C4-2B (cell line): Measurements from ENCODE around the gene SPTLC3.

Source experiments
- H3K27ac ChIP-seq: fragments of 450-650 bp; 2 replicates; pipeline ENCODE4 v1.5.1; 2017
- ZFX ChIP-seq: fragments of 450-650 bp; IDR thresholded peaks from 2 replicates; pipeline ENCODE4 v1.6.1; 2017
- TF ChIP-seq, protein P1 (sequence below): fragments of 450-650 bp; conservative IDR thresholded peaks from 2 replicates; pipeline ENCODE4 v1.5.1; 2017; ENCODE audit warnings: mild to moderate bottlenecking

Gene SPTLC3

DNA sequence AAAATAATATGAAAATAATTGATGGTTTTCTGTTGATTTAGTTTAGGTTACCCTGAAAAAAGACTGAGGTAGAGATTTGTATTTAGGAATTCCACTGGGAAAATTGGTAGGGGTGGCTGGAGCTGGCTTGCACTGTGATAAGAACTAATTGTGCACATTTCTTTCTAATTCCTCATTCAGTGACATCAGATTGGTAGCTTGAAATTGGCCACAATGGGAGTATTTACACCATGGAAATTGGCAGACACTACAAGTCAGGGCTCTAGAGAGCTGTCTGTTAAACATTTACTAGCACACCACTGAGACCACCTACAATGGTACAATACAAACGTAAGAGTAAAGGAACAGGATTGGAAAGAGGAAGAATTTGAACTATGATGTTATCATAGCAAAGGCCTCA, 160.3 kb downstream of the SPTLC3 start:
- no peak overlapping the region for H3K27ac ChIP-seq
- no peak for TF ChIP-seq ZFX
- TF ChIP-seq, protein P1, sequence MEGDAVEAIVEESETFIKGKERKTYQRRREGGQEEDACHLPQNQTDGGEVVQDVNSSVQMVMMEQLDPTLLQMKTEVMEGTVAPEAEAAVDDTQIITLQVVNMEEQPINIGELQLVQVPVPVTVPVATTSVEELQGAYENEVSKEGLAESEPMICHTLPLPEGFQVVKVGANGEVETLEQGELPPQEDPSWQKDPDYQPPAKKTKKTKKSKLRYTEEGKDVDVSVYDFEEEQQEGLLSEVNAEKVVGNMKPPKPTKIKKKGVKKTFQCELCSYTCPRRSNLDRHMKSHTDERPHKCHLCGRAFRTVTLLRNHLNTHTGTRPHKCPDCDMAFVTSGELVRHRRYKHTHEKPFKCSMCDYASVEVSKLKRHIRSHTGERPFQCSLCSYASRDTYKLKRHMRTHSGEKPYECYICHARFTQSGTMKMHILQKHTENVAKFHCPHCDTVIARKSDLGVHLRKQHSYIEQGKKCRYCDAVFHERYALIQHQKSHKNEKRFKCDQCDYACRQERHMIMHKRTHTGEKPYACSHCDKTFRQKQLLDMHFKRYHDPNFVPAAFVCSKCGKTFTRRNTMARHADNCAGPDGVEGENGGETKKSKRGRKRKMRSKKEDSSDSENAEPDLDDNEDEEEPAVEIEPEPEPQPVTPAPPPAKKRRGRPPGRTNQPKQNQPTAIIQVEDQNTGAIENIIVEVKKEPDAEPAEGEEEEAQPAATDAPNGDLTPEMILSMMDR = no peak

DNA sequence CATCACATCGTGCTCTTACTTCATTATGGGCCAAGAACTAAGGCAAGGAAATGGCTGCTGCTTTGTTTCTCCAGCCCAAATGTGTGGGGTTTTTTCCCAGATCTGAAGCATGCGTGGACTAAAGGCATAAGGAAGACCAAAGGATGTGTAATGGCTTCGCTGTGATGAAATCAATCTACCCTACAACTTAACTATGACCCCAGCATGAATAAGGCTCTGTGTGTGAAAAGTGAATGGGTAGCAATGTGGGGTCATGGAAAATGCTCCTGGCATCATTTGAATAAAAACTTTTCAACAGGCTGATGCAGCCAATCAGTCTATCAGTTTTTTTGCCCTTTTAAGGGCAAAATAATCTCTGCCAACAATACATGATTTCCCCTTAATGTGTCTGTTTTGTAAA, 162.0 kb downstream of the SPTLC3 start:
- no peak for TF ChIP-seq ZFX
- TF ChIP-seq, protein P1 = no peak
- H3K27ac ChIP-seq = no peak overlapping the region

DNA sequence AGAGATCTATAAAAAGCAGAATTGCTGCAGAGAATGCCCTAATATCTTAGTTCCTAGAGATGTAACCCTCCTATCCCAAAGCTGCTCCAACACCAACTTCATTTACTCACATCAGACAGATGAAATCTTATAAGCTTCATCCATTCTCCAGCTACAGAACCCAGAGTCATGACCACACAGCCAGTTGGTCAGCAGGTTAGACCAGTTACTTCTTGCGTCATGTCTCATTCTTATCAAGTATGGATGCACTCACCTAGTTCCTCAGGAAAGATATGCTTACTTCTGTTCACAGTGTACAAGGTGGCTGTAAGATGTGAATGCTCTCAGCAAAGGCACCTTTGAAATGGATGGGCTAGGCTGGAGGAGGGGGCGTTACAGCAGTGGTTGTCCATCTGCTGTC, 164.4 kb downstream of the SPTLC3 start:
- no peak overlapping the region for H3K27ac ChIP-seq
- no peak for TF ChIP-seq ZFX
- TF ChIP-seq, protein P1 = no peak

DNA sequence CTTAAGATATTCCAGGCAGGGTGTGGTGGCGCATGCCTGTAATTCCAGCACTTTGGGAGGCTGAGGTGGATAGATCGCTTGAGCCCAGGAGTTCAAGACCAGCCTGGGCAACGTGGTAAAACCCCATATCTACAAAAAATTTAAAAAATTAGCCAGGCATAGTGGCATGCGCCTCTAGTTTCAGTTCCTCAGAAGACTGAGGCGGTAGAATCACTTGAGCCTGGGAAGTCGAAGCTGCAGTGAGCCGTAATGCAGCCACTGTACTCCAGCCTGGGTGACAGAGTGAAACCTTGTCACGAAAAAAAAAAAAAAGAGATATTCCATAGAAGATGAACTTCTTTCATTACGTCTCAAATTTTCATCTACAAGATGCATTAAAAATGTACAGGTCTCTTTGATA, 165.6 kb downstream of the SPTLC3 start:
- H3K27ac ChIP-seq = no peak overlapping the region

DNA sequence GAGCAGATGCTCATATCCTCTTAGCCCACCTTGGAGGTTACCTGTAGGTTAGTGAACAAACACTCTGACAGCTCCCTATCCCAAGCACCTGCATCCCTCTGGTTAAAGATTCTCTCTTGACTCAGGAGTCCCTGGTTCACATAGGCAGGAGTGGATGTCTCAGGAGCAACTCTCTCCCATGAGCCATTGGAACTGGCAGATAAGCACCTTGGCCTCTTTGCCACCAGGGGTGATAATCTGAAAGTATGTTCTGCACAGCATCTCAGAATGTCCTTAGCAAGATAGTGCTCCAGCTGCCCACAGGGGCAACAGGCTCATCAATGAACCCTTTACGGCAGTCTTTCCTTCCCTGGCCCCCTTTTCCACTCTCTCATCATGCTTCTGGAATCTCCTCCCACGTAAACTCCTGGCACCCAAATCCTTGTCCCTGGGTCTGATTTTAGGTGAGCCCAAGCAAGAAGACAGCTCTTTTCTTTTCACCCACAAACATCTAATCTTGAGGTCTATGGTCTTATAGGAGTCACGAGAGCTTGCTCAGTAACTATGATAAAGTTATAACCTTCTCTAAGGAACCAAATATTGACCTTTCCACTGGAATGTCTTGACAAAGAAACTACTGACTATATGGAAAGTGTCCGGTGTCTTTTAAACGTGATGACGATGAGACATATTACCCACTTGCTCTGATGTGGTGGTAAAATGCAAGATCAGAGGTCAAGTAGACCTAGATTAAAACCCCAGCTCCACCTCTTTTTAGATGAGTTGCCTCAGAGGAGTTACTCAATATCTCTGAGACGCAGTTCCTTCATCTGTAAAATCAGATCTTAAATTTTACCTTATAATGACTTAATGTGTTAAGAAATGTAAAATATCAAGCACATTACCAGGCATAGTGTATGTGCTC, 172.5 kb downstream of the SPTLC3 start:
- TF ChIP-seq ZFX = no peak
- TF ChIP-seq, protein P1 = no peak

More for the DNA sequence above, 165.6 kb downstream of the SPTLC3 start:
- TF ChIP-seq, protein P1 = no peak
- TF ChIP-seq ZFX = no peak

DNA sequence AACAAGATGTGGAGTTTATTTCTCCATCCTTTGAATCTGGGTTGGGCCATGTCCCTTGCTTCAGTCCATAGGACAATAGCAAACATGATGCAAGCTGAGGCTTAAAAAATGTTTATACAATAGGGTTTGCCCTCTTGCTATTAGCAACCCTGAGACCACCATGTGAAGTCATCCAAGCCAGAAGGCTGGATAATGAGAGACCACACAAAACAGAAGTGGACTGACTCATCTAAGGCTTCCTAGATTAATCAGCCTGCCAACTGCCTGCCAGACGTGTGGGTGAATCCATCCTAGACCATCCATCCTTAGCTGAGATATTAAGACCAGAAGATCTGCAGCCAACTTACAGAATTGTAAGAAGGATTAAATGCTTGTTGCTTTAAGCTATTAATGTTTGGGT, 174.2 kb downstream of the SPTLC3 start:
- no peak overlapping the region for H3K27ac ChIP-seq
- TF ChIP-seq ZFX = no peak
- TF ChIP-seq, protein P1 = no peak

More for the DNA sequence above, 172.5 kb downstream of the SPTLC3 start:
- H3K27ac ChIP-seq = no peak overlapping the region

DNA sequence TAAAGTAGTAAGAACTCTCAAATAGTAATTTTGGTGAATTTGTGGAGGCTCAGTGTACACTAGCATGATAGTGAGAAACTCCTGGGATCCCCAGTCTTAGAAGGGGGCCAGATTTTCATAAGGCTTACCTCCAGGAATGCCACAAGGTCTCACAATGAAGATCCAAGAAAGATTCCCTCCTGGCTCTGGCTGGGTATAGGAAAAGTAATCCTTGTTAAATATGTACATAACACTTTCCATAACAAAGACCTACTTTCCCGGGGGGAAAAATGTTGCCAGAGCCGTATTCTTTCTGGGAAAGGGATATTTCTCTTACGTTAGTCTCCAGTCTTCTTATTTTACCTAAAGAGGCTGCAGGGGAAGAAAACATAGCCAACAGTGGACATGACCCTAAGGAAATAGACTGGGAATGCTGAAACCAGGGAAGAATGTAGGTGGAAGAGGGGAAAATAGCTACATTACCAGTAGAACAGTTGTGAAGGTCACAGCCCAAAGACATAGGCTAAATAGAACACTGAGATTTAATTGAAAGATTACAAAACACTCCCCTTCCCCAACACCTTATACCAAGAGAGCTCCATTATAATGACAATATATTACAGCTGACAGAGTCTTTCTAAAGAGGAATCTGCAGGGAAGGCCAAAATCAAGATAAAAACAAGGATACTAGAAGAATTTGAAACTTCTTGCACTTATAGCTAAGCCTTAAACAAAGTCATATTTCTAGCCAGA, 177.4 kb downstream of the SPTLC3 start:
- no peak for TF ChIP-seq ZFX
- TF ChIP-seq, protein P1 = no peak
- H3K27ac ChIP-seq = no peak overlapping the region
